ENCODE data around the gene KLF17. TPM values are rescaled to one million over a fixed set of nuclear protein-coding genes. Genes with fewer than 3 reads are reported as not detected.
"Not testable (repeated sequence)": the region's sequence is repeated elsewhere in the genome, so short reads cannot be mapped to it uniquely, and the experiment has no call there.

KLF17 gene
- total RNA-seq, 2 donors from 2014 or later: 0.80 TPM; not detected in 1

DNA sequence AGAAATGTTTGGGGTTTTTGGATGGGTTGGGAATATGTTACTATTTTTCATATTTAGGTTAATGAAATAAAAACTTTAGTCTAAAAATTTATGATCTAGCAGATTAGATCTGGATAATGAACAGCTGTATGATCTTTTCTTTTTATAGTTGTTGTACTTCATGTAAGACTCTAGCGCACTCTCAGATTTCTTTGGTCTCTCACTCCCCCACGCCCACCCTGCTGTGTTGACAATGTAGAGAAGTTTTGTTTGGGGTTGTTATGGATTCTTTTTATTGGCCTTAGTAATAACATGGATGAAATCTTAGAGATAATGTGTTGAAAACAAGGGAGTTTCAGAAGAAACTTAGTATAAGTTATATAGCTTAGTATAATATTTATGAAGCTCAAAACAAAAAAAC, 17.3 kb downstream of the KLF17 start:
- intact Hi-C loops (cut with DNase I): no loop called here
- no peaks in the 10 kb centered on the region for H3K4me1 ChIP-seq (replicated peaks)
- H3K36me3 ChIP-seq: no peaks in the 10 kb centered on the region
- H3K4me3 ChIP-seq: no peak overlapping the region
- no peak for DNase-seq (ENCODE audit: low spot score)
- H3K9me3 ChIP-seq: no peaks in the 10 kb centered on the region
- no peaks in the 10 kb centered on the region for H3K27me3 ChIP-seq (replicated peaks; ENCODE audit: insufficient read depth)
- TF ChIP-seq POLR2A (IDR thresholded peaks at IDR 0.05) (no peak), POLR2AphosphoS5 (IDR thresholded peaks at IDR 0.05) (no peak)
- TF ChIP-seq, protein P1, sequence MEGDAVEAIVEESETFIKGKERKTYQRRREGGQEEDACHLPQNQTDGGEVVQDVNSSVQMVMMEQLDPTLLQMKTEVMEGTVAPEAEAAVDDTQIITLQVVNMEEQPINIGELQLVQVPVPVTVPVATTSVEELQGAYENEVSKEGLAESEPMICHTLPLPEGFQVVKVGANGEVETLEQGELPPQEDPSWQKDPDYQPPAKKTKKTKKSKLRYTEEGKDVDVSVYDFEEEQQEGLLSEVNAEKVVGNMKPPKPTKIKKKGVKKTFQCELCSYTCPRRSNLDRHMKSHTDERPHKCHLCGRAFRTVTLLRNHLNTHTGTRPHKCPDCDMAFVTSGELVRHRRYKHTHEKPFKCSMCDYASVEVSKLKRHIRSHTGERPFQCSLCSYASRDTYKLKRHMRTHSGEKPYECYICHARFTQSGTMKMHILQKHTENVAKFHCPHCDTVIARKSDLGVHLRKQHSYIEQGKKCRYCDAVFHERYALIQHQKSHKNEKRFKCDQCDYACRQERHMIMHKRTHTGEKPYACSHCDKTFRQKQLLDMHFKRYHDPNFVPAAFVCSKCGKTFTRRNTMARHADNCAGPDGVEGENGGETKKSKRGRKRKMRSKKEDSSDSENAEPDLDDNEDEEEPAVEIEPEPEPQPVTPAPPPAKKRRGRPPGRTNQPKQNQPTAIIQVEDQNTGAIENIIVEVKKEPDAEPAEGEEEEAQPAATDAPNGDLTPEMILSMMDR (IDR thresholded peaks at IDR 0.05): no peak
- no peak overlapping the region for H3K27ac ChIP-seq
- WGBS: 37% methylated on average over 2 of the region's 2 CpGs

- H3K36me3 ChIP-seq: no peaks in the 10 kb centered on the region
- H3K27ac ChIP-seq: no peak overlapping the region
- TF ChIP-seq, protein P1 (IDR thresholded peaks at IDR 0.05): no peak
- no peak for TF ChIP-seq POLR2A (IDR thresholded peaks at IDR 0.05)
- TF ChIP-seq POLR2AphosphoS5 (IDR thresholded peaks at IDR 0.05): no peak
- intact Hi-C loops (cut with DNase I): no loop called here
- no peaks in the 10 kb centered on the region for H3K27me3 ChIP-seq (replicated peaks; ENCODE audit: insufficient read depth)
- no peak overlapping the region for H3K4me3 ChIP-seq
- H3K4me1 ChIP-seq (replicated peaks): no peaks in the 10 kb centered on the region
- no peaks in the 10 kb centered on the region for H3K9me3 ChIP-seq
- WGBS: 91% methylated on average over 3 of the region's 3 CpGs
- DNase-seq (ENCODE audit: low spot score): no peak
Measured at GRCh38 chr1:44138239-44138638, 19.6 kb downstream of the KLF17 start.

DNA sequence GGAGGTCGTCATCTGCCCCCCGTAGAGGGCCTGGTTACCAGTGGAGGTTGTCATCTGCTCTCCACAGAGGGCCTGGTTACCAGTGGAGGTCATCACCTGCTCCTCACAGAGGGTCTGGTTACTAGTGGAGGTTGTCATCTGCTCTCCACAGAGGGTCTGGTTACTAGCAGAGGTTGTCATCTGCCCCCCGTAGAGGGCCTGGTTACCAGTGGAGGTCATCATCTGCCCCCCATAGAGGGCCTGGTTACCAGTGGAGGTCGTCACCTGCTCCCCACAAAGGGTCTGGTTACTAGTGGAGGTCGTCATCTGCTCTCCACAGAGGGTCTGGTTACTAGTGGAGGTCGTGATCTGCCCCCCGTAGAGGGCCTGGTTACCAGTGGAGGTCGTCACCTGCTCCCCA, 20.9 kb downstream of the KLF17 start:
- WGBS: 93% methylated on average over 7 of the region's 8 CpGs
- H3K4me1 ChIP-seq (replicated peaks); H3K36me3 ChIP-seq; H3K27me3 ChIP-seq (replicated peaks; ENCODE audit: insufficient read depth); H3K27ac ChIP-seq; H3K9me3 ChIP-seq; DNase-seq (ENCODE audit: low spot score); H3K4me3 ChIP-seq; intact Hi-C loops (cut with DNase I): not testable (repeated sequence)

GRCh38 chr1:44141531-44141930, 22.9 kb downstream of the KLF17 start, which contains the start of gene KLF18:
Gene KLF18, minus strand, starts transcription at chr1:44141631. Its CDS starts 0 bp downstream, at chr1:44141631.
- no peak within 1 kb of the TSS for H3K27ac ChIP-seq
- no peaks in the 10 kb centered on the region for H3K27me3 ChIP-seq (replicated peaks; ENCODE audit: insufficient read depth)
- no peak for TF ChIP-seq POLR2A (IDR thresholded peaks at IDR 0.05)
- H3K9me3 ChIP-seq: no peaks in the 10 kb centered on the region
- 100% methylated on average over 1 of the region's 1 CpG for WGBS
- intact Hi-C loops (cut with DNase I): no loop called here
- H3K4me3 ChIP-seq: no peak within 1 kb of the TSS
- no peaks in the 10 kb centered on the region for H3K4me1 ChIP-seq (replicated peaks)
- no peak for DNase-seq (ENCODE audit: low spot score)
- H3K36me3 ChIP-seq: no peaks in the 10 kb centered on the region

DNA sequence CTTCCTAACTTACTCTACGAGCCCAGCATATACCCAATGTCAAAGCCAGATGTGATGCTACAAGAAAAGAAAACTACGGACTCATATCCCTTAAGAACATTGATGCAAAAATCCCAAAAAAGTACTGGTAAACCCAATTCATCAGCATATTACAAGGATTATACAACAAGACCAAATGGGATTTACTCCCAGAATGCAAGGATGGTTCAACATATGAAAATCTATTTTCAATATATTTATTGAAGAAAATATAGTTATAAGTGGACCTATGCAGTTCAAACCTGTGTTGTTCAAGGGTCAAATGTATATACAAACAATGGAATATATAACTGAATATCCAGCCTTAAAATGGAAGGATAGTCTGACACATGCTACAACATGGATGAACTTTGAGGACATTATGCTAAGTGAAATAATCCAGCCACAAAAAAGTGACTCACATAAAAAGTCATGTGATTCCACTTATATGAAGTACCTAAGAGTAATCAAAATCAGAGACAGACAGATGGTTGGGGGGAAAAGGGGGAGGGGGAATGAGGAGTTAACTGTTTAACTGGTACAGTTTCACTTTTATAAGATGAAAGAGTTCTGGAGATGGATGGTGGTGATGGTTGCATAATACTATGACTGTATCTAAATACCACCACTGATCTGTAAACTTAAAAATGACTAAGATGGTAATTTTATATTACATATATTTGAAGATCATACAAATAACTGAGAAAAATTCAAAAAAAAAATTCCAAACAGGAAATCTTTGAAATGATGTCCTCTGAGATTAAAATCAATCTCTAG, 26.5 kb downstream of the KLF17 start:
- Histone ChIP-seq H3K36me3 (no peaks in the 10 kb centered on the region), H3K27me3 (replicated peaks; ENCODE audit: insufficient read depth) (no peaks in the 10 kb centered on the region), H3K27ac (no peak overlapping the region), H3K4me3 (no peak overlapping the region), H3K4me1 (replicated peaks) (no peaks in the 10 kb centered on the region), H3K9me3 (no peaks in the 10 kb centered on the region)
- intact Hi-C loops (cut with DNase I): no loop called here
- TF ChIP-seq POLR2A (IDR thresholded peaks at IDR 0.05) (no peak), POLR2AphosphoS5 (IDR thresholded peaks at IDR 0.05) (no peak)
- TF ChIP-seq, protein P1 (IDR thresholded peaks at IDR 0.05): no peak
- 98% methylated on average over 2 of the region's 2 CpGs for WGBS
- no peak for DNase-seq (ENCODE audit: low spot score)
